OCI-M2 (cell line): ENCODE measurements around the gene TMEM267.
"Not testable (repeated sequence)": the region's sequence is repeated elsewhere in the genome, so short reads cannot be mapped to it uniquely, and the experiment has no call there.

Experiments
- DNase-seq: peaks from one replicate; lab custom pipeline; 2025; ENCODE audit not compliant: unreplicated experiment; lab: John Stamatoyannopoulos, UW

Gene TMEM267

DNA sequence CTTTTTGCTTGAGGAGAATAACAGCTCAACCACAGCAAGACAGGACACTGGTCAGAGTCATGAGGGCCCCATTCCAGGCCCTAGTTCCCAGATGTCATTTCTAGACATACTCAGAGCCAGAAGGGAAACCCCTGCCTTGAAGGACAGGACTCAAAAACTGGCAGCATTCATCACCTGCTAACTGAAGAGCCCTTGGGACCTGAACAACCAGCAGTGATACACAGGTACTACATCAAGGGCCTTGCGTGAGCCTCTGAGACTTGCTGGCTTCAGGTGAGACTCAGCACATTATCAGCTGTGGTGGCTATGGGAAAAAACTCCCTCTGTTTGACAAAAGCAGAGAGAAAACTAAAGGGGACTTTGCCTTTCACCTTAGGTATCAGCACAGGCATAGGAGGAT lies 22.6 kb downstream of the TMEM267 start:
- no peak for DNase-seq

- no peak for DNase-seq
Observed at GRCh38 chr5:43456556-43456955, 27.1 kb downstream of the TMEM267 start.

DNA sequence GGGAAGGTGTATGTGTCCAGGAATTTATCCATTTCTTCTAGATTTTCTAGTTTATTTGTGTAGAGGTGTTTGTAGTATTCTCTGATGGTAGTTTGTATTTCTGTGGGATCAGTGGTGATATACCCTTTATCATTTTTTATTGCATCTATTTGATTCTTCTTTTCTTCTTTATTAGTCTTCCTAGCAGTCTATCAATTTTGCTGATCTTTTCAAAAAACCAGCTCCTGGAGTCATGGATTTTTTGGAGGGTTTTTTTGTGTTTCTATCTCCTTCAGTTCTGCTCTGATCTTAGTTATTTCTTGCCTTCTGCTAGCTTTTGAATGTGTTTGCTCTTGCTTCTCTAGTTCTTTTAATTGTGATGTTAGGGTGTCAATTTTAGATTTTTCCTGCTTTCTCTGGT lies 42.1 kb downstream of the TMEM267 start:
- not testable (repeated sequence) for DNase-seq

DNA sequence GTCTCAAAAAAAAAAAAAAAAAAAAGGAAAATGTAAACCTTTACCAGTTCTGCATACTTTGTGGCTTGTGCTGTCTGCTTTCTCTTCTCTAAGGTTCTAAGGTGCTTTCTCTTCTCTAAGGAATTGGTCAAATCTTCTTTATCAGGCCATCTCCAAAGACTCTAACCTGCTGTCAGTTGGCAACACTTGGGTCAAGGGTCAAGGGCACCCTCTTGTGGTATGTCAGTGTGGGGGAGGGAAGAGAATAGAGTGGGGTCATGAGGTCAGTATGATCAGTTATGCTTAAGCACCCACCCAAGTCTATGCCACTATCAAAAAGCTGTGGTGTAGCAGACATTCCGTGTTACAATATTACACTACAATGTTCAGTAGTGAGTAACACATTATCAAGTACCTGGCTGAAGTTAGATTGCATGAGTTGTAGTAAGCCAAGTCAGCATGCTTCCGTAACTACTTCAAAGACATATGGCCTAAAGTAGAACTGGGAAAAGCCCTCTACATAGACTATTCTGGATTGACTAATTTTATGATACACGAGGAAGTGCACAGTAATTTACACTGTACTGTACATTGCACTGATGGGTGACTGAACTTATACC lies 46.5 kb downstream of the TMEM267 start:
- no peak for DNase-seq

GRCh38 chr5:43433382-43433781 lies 50.3 kb downstream of the TMEM267 start:
- DNase-seq = no peak

DNA sequence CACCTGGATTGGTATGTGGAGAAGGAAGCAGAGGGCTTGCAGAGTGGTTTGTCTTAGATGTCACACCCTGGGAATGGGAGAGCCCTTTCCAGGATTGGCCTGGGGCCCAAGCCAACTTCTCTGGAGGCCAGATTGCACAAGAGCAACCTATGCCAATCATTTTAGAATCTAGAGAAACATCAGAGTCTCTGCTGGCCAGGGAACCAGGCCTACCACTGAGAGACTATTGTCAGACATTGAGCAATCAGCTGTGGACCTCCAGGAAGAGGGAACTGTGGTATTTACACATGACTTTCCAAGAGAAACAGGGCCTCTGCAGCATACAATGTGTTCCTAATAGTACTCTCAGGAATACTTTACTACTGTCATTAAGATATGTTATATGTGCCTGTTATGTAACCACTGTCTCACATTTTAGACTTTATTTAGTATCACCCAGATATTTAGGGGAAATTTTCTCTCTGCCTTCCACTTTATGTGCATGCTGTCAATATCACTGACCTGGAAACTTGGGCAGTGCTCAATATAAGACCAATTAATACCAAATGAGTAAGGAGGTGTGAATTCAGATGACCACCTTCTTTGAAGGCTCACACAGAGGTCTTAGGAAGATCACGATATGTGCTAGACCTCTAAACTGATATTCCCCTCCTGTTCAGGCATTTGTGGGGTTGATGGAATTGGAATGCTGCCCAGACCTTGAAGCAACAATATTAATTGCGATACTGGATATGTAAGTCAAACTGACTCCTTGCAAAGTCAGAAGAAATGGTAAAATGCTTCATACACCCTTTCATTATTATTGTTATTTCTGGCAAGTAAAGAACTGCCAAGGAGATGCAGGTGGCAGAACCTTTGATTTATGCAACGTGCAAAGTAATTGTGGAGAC lies 50.9 kb downstream of the TMEM267 start:
- DNase-seq = no peak

DNA sequence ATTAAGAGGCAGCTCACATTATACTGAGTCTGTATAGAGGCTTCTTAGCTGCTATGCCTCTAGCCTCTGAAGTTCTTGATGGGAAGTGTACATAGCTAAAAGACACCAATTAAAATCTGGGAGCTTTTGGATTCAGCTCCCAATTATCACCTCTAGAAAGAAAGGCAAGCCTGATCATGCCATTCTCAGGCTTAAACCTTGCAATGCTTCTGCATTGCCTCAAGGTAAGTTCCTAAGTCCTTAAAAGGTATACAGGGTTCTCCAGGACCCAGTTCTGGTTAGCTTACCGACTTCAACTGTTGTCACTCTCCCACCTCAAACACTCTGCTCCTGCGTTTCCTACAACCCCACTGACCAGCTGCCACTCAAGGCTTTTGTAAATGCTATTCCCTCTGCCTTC lies 54.0 kb downstream of the TMEM267 start:
- no peak for DNase-seq

DNA sequence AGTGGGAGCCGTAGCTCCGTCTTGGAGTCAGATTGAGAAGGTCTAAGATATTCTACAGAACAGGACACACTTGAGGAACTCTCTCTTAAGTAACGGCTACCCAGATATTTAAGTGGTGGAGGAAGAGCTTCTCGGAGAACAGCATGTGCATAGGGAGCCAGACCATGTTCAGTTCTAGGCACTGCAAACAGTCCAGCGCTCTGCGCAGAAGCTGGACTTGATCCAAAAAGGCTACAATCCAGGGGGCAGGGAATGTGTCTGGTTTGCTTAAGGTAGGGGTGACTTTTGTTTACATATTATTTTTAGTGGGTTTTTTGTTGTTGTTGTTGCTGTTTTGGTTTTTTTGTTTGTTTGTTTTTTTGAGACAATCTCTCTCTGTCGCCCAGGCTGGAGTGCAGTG lies 54.6 kb downstream of the TMEM267 start:
- no peak for DNase-seq

DNA sequence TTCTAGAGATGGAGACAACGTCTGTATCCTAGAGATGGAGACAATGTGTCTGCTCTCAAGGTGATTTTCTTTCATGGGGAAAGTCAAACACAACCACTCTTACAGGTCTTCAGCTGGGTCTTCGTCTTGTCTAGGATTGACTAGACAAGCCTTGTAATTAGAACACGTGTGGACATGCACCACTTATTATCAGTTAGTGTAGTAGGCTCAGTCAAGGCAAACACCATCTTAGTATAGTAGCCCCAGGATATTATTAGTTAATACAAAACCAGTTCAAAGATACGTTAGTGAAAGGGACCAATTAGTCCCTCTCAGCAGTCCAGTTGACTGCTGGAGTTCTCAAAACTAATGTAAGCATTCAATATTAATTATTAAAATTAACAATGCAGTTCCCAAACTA lies 56.4 kb downstream of the TMEM267 start:
- no peak for DNase-seq

- DNase-seq = no peak
Observed at GRCh38 chr5:43425983-43426382, 57.7 kb downstream of the TMEM267 start.

GRCh38 chr5:43423086-43423485 lies 60.6 kb downstream of the TMEM267 start:
- DNase-seq = not testable (repeated sequence)

GRCh38 chr5:43422143-43422542 lies 61.5 kb downstream of the TMEM267 start:
- no peak for DNase-seq

GRCh38 chr5:43421450-43422133 lies 62.1 kb downstream of the TMEM267 start:
- no peak for DNase-seq

GRCh38 chr5:43420241-43420640 lies 63.4 kb downstream of the TMEM267 start:
- no peak for DNase-seq

DNA sequence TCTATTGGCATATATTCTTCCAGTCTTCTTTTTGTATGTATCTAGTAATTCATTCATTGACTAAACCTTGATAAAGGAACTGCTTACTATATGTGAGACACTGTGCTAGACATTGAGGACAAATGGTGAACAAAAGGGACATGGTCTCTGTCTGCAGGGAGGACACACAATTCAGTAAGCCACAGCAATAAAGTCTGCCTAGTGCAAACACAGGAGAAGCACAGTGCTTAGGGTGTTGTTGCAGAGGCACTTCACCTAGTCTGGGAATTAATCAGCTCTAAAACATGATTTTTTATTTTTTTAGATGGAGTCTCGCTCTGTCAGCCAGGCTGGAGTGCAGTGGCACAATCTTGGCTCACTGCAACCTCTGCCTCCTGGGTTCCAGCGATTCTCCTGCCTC lies 65.1 kb downstream of the TMEM267 start:
- DNase-seq = no peak

- no peak for DNase-seq
Observed at GRCh38 chr5:43416803-43417394, 66.8 kb downstream of the TMEM267 start.

GRCh38 chr5:43415935-43416802 lies 67.5 kb downstream of the TMEM267 start:
- no peak for DNase-seq

DNA sequence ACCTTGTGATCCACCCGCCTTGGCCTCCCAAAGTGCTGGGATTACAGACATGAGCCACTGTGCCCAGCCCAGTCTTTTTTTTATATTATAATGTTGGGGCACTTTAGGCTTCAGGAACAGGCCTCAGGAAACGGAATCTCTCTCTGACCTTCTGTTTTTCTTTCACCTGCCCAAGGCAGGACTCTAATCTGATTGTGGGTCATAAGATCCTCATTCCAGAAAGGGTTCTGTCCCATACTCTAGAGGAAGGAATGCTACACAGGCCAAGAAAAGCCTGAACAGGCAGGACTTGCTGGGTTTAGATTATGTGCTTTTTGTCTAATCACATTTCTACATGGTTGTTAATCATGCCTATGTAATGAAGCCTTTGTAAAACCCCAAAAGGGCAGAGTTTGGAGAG lies 69.7 kb downstream of the TMEM267 start:
- DNase-seq = no peak

DNA sequence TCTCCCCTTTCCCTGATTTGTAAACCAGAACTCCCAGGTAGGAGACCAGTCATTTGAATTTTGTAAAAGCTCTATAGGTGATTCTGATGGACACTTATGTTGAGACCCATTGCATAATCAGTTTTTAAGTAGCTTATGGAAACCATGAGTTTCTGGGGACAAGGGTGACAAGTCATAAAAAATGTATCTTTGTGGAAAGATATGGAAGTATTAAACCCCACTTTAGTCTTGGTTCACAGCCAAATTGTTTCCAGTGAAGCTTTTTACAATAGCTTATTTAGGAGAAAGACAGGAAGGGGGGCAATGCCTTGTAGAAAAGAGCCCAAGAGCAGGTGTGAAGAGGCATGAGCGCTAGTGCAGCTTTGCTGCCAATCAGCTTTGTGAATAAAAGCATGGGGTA lies 71.0 kb downstream of the TMEM267 start:
- no peak for DNase-seq

DNA sequence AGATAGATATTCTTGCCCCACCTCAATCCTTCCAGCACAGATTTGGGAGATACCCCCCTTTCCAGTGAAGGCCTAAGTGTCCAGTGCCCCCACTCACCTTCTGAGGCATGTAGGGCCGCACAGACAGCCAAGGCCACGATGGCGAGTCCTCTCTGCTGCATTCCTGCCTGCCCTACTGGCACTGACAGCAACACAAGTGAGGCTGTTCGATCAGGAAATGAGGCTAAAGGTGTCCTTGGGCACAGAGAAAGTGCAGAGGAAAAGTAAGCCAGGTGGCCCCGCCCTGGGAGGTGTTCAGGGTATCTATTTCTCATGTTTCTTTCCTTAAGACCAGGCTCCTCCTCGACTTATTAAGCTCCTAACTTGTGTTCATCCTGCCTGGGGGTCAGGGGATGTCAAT lies 71.5 kb downstream of the TMEM267 start, which contains the start of gene CCL28:
CCL28 (minus strand) TSS at position 236 of the 400 bp plus-strand sequence; CDS start at position 161, 75 bp downstream.
- DNase-seq = no peak

DNA sequence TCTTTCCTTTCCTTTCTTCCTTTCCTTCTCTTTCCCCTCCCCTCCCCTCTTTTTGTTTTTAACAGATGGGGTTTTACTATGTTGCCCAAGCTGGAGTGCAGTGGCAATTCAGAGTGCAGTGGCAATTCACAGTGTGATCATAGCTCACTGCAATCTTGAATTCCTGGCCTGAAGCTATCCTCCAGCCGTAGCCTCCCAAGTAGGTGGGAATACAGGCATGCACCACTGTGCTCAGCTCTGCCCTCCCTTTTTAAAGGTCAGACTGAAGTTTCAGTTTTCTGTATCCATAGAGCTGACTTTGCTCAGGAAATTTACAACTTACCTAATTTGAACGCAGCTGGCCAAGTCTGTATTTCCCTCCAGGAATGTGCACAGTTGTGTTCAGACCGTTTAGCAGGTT lies 72.2 kb downstream of the TMEM267 start:
- no peak for DNase-seq
